ENCODE results near the gene SNX25.
A peak's percentile ranks its signal among the peaks of the same experiment; 100 is the strongest.

DNA sequence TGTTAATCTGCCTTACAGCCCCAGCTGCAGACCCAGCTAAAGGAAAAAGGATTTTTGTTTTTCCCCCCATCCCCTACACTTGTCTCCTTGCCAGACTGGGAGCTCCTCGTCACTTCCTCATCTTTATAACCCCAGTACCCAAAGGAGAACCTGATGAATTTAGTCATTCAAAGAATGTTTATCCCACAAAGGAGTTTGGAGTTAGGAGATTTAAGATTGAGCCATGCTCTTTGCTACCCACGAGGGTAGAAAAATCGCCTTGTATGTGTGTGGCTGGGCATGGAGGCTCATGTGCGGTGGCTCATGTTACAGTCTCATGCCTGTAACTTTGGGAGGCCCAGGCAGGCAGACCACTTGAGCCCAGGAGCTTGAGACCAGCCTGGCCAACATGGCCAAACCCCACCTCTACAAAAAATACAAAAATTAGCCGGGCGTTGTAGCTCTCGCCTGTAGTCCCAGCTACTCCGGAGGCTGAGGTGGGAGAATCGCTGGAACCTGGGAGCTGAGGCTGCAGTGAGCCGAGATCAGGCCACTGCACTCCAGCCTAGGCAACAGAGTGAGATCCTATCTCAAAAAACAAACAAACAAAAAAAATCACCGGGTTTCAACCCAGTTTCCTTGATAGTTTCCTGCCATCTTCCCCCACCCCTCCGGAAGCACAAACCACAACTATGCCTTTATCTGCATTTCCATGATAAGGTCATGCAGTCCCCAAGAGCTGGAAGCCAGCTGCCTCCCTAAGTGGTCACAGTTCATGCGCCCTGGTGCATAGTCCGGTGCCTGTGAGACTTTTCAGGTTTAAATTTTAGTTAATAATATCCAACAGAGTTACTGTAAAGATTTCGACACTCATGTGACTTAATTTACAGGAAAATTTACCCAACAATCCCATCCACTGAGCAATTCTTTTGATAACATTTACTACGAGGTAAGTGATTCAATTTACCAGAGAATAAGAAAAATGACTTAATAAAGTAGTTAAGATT lies 7.1 kb upstream of the SNX25 start:
- TF ChIP-seq, protein P1, sequence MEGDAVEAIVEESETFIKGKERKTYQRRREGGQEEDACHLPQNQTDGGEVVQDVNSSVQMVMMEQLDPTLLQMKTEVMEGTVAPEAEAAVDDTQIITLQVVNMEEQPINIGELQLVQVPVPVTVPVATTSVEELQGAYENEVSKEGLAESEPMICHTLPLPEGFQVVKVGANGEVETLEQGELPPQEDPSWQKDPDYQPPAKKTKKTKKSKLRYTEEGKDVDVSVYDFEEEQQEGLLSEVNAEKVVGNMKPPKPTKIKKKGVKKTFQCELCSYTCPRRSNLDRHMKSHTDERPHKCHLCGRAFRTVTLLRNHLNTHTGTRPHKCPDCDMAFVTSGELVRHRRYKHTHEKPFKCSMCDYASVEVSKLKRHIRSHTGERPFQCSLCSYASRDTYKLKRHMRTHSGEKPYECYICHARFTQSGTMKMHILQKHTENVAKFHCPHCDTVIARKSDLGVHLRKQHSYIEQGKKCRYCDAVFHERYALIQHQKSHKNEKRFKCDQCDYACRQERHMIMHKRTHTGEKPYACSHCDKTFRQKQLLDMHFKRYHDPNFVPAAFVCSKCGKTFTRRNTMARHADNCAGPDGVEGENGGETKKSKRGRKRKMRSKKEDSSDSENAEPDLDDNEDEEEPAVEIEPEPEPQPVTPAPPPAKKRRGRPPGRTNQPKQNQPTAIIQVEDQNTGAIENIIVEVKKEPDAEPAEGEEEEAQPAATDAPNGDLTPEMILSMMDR (IDR thresholded peaks at IDR 0.05 in 8 of 11, conservative IDR thresholded peaks at IDR 0.05 in 3 of 11), result no peak
- TF ChIP-seq POLR2AphosphoS5 (IDR thresholded peaks at IDR 0.05), result peak in 1 of 3 donors; percentile 54
